Left colon (tissue), 2 donors: ENCODE data around the gene PYDC1. TPM values are rescaled to one million over a fixed set of nuclear protein-coding genes. Genes with fewer than 3 reads are reported as not detected.

Experiments
- ATAC-seq: fragments of 200-7000 bp; cut with Tn5 transposase; one replicate; pipeline ENCODE4 v1.9.1; 2020; ENCODE audit warnings: mild to moderate bottlenecking, moderate library complexity
- DNase-seq, 2 donors: peaks; one replicate each; pipeline ENCODE4 v3.0.0-alpha.2; 2020
- intact Hi-C, 2 donors: fragments of 100-400 bp; cut with DNase I in 1 of 2; cut with micrococcal nuclease in 1 of 2; formaldehyde crosslinking; loops; one replicate each; pipeline versions ENCODE4 v1.11.2 to v1.14.0; 2022; cut with DNase I, micrococcal nuclease
- total RNA-seq, 2 donors: library from RNA; stranded (reverse); fragmentation: NEBNext Ultra II Directional; extraction: Animal tissue kit (Norgen Biotek cat#: 25700); gene quantifications; one replicate each; pipeline ENCODE4 v1.2.1, GENCODE V29; 2021
- donor health status: DM: no; HTN: no; CAD: no.
- donor health status: DM: yes; HTN: yes; CAD: no.

The PYDC1 gene
- total RNA-seq, 2 donors from 2014 or later: not detected

DNA sequence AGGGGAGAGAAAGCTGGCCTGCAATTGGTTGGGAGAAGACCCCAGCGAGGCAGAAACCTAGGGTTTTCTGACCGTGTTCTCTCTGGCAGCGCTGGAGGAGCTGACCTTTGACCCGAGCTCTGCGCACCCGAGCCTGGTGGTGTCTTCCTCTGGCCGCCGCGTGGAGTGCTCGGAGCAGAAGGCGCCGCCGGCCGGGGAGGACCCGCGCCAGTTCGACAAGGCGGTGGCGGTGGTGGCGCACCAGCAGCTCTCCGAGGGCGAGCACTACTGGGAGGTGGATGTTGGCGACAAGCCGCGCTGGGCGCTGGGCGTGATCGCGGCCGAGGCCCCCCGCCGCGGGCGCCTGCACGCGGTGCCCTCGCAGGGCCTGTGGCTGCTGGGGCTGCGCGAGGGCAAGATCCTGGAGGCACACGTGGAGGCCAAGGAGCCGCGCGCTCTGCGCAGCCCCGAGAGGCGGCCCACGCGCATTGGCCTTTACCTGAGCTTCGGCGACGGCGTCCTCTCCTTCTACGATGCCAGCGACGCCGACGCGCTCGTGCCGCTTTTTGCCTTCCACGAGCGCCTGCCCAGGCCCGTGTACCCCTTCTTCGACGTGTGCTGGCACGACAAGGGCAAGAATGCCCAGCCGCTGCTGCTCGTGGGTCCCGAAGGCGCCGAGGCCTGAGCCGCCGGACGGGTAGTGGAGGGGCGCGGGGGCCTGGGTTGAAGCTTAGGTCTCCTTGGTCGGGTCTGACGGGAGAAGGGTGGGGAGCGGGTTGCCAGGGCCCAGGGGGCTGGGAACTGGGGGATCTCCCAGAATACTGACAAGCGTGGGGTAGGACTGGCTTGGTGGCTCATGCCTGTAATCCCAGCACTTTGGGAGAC, 7.4 kb upstream of the PYDC1 start:
- no peak for ATAC-seq
- intact Hi-C loops: no loop called here
- DNase-seq: no peak

DNA sequence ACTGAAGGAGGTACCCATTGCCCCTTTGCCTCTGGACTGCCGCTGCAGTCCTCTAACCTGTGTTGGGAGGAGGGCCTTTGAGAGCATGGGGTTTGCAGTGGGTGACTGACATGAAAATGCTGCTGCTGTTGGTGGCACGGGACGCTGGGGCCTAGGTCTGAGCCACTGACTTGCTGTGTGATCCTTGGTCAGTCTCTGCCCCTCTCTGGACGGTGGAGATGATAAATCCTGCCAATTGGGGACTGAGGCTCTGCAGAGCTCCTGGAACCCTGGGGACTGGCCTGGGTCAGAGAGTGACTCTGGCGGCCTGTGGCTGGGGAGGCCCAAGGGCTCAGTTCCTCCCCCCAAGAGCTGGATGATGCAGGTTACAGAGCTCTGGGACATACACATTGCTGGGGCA, 6.1 kb upstream of the PYDC1 start:
- DNase-seq (no peak), ATAC-seq (no peak)
- intact Hi-C loops: no loop called here

DNA sequence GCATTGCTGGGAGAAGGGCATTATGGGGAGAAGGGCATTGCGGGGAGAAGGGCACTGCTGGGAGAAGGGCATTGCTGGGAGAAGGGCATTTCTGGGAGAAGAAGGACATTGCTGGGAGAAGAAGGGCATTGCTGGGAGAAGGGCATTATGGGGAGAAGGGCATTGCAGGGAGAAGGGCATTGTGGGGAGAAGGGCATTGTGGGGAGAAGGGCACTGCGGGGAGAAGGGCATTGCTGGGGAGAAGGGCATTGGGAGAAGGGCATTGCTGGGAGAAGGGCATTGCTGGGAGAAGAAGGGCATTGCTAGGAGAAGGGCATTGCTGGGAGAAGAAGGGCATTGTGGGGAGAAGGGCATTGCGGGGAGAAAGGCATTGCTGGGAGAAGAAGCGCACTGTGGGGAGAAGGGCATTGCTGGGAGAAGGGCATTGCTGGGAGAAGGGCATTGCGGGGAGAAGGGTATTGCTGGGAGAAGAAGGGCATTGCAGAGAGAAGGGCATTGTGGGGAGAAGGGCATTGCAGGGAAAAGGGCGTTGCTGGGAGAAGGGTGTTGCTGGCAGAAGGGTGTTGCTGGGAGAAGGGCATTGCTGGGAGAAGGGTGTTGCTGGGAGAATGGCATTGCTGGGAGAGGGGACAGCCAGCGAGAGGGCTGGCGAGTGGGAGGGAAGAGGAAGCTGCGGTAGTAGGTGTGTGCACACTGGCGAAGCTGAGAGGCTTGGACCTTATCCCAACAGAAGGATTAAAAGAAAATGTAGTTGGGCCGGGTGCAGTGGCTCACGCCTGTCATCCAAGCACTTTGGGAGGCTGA, 4.6 kb upstream of the PYDC1 start:
- DNase-seq (no peak), ATAC-seq (peak; percentile 92)
- intact Hi-C loops: no loop called here

DNA sequence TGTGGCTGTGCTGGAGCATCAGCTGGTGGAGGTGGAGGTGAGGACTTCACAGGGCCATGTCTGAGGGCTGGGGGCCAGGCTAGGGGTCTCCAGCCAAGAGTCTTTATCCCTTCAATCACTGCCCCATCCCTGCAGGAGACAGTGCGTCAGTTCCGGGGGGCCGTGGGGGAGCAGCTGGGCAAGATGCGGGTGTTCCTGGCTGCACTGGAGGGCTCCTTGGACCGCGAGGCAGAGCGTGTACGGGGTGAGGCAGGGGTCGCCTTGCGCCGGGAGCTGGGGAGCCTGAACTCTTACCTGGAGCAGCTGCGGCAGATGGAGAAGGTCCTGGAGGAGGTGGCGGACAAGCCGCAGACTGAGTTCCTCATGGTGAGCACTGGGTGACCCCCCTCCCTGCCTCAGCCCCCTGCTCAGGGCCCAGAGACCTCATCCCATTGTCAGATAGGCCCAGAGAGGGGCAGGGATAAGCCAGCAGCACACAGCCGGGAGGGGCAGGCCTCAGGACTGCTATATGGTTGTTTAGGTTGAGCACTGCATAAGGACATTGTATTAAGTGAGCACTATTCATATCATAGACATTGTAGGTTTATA, 2.3 kb upstream of the PYDC1 start:
- ATAC-seq (no peak), DNase-seq (no peak)
- intact Hi-C loops: no loop called here

DNA sequence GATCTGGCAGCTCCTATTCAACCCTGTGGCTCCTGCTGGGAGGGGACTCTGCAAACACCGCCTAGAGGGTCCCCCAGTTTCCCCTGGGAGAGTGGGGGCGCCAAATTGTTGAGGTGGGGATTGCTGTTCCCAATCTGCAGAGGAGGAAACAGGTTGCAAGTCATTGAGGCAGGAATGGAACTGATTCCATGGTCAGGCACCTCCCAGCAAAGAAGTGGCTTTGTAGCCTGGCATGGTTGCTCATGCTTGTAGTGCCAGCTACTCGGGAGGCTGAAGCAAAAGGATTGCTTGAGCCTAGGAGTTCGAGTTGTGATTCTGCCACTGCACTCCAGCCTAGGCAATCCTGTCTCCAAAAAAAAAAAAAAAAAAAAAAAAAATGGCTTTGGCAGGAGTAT, 198 bp upstream of the PYDC1 start:
- ATAC-seq (no peak), DNase-seq (no peak)
- intact Hi-C loops: no loop called here

DNA sequence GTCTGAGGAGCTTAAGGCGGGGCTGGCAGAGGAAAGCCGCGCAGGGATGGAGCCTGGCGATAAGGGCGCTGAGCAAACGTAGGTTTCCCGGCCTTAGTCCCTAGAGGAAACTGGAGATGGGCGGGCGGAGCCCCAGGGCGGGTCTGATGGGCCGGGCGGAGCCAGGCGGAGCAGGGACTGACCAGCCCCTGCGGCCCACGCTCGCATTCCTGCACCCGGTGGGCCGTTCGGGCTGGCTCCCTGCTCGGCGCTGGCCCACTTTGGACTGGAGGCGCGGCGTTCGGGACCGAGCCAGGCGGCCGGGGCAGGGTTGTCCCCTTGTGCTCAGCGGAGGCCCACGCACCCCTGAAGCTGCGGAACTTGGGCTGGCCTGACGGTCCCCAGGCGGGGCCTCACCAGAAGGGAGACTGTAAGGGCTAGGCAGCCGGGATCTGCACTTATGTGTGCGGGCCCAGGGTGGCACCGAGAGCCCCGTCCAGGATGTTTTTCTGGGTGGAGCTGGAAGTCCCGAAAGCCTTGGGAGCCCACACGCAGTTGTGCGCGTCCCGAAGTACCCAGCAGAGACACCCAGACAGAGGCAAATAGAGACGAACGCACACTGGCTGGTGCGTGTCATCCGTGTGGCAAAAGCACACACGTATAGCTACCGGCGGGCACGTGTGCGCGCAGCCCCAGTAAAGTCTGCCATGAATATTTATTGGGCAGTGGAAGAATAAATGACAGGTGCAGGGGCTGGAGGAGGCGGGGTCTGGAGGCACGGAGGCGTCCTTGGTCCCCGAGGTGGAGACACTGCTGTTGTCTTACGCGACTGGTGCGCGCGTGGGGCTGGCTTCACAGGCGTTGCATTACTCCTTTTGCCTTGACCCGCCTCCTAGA, 1.4 kb downstream of the PYDC1 start:
- DNase-seq: peak; percentile 53 to 67
- ATAC-seq: peak; percentile 92
- intact Hi-C loops: no loop called here

DNA sequence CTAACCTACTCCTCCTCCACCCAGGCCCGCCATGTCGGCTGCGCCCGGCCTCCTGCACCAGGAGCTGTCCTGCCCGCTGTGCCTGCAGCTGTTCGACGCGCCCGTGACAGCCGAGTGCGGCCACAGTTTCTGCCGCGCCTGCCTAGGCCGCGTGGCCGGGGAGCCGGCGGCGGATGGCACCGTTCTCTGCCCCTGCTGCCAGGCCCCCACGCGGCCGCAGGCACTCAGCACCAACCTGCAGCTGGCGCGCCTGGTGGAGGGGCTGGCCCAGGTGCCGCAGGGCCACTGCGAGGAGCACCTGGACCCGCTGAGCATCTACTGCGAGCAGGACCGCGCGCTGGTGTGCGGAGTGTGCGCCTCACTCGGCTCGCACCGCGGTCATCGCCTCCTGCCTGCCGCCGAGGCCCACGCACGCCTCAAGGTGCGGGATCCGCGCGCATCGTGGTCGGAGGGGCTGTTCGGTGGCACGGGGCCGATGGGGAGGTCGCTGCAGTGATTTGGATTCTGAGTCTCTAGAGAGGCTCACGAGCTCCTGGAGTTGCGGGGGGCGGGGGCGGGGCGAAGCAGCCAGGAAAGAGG, 2.1 kb downstream of the PYDC1 start:
- intact Hi-C loops: no loop called here
- ATAC-seq: peak; percentile 29
- DNase-seq: no peak

DNA sequence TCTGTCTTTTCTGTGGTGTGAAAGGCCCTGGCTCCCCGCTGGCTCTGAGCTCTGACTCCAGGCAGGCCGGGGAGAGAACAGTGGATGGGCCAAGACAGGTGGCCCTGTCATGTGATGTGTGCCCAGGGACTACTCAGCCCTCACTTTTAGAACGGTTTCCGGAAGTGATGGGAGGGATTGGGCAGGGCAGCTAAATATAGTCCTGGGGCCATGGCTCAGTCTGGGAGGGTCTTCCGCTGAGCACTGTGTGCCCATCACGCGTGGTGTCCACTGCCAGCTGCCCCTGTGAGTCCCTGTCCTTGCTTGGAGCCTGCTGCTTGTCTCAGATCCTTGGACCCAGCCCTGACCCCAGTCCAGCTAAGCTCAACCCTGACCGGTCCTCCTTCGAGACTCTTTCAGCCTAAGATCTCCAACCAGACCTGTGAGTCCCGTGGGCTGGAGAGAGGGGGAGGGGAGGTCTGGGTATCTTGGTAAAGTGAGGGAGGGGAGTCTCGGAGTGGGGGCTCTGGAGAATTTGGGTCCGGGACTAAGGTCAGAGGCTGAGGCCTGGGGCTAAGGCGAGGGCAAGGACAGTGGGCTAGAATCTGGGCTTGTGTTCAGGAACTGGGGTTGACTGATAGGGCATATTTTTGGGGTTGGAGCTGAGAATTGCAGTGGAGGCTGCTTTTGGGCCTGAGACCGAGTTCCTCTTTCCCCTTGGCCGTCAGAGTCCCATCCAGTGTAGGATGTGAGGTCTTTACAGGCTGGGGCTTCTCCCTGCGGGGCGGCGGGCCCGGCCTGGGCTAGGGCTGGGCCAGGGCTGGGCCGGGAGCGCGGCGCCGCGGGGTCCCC, 2.8 kb downstream of the PYDC1 start, which contains the start of gene TRIM72:
Gene TRIM72 (plus strand): TSS at position 243 of the 831 bp plus-strand sequence. CDS start 620 bp downstream, outside the sequence.
- no peak for DNase-seq
- intact Hi-C loops: no loop called here
- ATAC-seq: no peak

DNA sequence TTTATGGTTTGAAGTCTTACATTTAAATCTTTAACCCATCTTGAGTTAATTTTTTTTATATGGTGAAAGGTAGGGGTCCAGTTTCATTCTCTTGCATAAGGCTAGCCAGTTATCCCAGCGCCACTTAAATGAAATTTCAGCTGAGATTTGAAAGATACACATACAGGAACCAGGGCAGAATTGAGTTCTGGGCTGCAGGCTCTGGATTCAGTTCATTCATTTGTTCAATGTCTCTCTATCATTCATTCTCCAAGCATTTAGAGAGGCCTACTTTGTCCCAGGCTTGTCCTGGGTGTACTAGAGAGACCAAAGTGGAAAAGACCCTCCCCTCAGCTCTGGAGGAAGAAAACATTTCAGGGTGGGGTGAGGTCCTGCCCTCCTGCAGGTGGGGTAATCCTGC, 3.6 kb downstream of the PYDC1 start:
- intact Hi-C loops: no loop called here
- ATAC-seq: no peak
- DNase-seq: no peak

DNA sequence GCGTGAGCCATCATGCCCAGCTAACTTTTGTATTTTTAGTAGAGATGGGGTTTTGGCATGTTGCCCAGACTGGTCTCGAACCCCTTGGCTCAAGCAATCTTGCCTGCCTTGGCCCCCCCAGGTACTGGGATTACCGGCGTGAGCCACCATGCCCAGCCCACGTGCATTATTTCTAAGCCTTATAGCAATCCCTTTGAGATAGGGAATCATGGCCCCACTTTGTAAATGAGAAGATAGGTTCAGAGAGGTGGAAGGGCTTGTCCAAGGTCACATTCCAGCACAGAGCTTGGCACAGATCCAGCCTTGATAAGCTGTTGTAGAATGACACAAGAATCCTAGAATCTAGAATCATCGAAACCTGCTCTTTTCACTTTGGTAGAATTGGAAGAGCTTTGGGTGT, 10.2 kb downstream of the PYDC1 start:
- intact Hi-C loops: no loop called here
- DNase-seq (no peak), ATAC-seq (no peak)

DNA sequence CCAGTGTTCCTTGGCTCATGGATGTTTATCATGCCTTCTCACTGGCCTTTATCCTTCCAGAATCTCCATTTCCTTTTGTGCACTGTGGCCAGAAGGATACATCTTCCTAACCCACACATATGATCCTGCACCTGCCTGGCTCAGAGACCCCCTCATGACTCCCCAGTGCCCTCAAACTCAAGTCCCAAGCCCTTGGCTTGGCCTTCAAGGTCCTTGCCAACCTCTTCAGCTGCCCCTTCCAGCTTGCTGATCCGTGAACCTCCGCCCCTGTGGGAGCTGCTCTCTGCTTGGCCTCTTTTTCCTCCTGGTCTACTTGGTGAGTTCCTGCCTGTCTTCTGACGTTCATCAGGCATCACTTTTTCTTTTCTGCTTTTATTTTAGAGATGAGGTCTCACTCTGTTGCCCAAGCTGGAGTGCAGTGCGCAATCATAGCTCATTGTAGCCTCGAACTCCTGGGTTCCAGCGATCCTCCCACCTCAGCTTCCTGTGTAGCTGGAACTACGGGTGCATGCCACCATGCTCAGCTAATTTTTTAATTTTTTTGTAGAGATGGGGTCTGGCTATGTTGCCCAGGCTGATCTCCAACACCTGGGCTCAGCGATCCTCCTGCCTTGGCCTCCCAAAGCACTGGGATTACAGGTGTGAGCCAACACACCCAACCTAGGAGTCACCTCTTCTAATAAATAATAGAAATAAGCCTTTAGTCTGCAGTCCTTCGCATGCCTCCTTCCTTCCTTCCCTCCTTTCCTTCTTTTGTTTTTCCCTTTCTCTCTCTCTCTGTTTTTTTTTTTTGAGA, 11.9 kb downstream of the PYDC1 start:
- intact Hi-C loops: no loop called here
- ATAC-seq (no peak), DNase-seq (no peak)

DNA sequence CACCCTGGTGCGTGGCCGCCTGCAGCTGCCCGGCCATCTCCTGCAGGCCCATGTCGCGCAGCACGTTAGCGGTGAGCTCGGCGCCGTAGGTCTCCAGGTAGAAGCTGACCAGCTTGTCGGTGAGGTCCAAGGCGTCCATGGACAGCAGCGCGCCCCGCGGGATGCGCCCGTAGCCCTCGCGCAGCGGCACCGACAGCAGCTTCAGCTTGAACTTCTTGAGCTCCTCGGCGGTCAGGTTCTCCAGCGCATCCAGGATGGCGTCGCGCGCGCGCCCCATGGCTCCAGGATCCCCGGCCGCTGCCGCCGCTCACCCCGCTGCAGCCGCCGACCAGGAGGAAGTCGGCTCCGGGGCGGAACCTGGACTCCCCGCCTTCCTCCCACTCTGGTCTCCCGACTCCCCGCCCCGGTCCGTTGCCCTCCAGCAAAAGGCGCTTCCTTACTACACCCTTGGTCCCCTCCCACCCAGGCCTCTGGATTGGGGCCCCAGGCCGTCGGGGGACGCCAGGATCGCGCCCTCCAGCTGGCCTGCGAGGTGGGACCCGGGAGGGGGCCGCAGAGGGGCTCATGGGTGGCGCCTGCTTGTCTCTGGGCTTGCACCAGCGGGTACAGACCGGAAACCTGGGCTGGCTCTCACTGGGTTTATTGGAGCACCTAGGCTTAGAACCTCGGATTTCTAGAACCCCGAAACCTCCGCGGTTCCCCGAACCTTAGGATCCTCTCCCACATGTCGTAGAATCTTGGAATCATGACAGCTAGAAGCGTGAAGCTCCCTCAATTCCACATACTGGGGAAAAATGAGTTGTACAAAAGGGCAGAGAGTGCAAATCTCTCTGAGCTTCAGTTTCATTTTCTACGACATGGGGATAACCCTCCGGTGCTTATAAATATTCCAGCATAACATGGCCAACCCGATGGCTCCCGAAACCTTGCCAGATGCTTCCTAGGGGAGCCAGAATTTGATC, 14.2 kb downstream of the PYDC1 start, which contains the start of gene PYCARD:
Gene PYCARD (minus strand): TSS at position 347 of the 962 bp plus-strand sequence. CDS start 70 bp downstream, at position 277.
- ATAC-seq (peak; percentile 81), DNase-seq (peak; percentile 79 to 84)
- intact Hi-C loops: no loop called here

DNA sequence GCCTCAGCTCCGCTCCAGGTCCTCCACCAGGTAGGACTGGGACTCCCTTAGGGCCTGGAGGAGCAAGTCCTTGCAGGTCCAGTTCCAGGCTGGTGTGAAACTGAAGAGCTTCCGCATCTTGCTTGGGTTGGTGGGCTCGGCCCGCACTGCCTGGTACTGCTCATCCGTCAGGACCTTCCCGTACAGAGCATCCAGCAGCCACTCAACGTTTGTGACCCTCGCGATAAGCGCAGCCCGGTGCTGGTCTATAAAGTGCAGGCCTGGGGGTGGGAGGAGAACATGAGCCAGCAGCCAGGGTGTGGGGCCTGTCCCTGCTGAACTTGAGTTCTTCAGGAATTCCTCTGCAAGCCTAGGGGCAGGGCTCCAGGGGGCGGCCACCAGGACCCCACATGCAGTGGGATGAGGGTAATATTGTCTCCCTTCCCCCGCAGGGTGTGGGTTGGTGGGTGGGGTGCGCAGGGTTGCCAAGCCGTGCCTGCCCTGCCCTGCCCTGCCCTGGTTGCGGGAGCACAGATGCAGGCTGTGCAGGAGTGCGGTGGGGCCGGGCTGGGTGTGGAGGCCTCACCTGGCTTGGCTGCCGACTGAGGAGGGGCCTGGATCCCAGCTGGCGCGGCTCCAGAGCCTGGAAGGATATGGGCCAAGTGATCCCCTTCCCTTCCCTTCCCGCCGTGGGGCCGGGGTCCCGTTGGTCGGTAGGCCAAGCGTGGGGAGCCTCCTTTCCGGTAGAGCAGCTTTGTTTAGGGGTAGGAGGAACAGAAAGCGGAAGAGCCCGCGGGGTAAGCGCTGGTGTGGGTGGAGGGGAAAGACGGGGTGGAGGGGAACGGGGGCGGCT, 15.1 kb downstream of the PYDC1 start:
- ATAC-seq (peak; percentile 82), DNase-seq (peak; percentile 78 to 83)
- intact Hi-C loops: no loop called here

DNA sequence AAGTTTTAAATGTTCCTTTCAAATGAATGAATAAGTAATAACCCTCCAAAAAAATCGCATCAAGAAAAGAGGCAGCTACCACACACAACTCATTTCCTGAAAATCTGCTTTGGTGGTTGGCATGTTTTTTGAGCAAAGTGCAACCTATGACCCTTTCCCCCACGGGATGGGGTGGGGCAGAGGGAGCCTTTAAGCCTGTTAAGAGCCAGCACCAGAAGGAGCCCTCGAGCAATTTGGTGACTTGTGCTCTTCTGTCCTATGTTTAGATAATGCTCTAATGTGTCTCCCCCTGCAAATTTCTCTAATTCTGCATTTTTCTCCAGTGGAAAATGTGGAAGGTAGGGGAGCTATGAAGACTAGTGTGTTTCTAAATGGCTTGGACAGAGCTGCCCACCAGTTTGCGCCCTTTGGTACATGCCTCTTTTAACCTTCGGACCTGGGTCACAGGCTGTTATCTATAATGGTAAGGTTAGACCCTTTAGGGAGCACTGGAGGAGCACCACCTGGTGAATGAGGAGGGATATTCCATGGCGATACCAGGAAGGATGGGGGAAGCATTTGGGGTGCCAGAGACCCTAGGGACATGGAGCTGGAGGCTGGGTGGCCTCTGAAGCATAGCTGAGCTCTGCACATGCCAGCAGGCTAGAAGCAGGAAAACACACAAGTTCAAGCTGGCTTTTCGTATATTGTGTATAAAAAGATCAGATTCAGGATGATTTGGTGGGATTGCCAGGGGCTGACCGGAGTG, 15.9 kb downstream of the PYDC1 start:
- ATAC-seq (peak; percentile 22), DNase-seq (peak in 1 of 2 donors; percentile 40)
- intact Hi-C loops: no loop called here
